OCI-LY7 (cell line): ENCODE data around the gene DDX10. TPM values are rescaled to one million over a fixed set of nuclear protein-coding genes. Genes with fewer than 3 reads are reported as not detected.

Experiments used
- BruUV-seq: library from RNA; stranded (reverse); fragments of 400-500 nt; replicated peaks from 2 replicates; lab custom pipeline; 2021; lab: Mats Ljungman, UMichigan
- CTCF ChIA-PET: fragments of 300-600 bp; sonication (Branson Sonifier 250); formaldehyde crosslinking; loops from one replicate; lab custom pipeline; 2022; ENCODE audit warnings: antibody characterized with exemption; ENCODE audit not compliant: unreplicated experiment; lab: Charles Lee
- POLR2A ChIA-PET: fragments of 300-600 bp; sonication (Branson Sonifier 250); formaldehyde crosslinking; loops from one replicate; lab custom pipeline; 2022; ENCODE audit warnings: antibody characterized with exemption; lab: Charles Lee
- DNase-seq: peaks from one replicate; pipeline ENCODE4 v3.0.0-alpha.2; 2015; ENCODE audit warnings: low spot score
- H2AFZ ChIP-seq: fragments of 200-600 bp; sonication (generic), shearing (Covaris generic); 2 replicates; pipeline ENCODE4 v1.6.1; 2014; ENCODE audit warnings: mild to moderate bottlenecking, antibody characterized with exemption, low read length, moderate library complexity
- H3K27ac ChIP-seq: fragments of 200-600 bp; sonication (generic); 2 replicates; pipeline ENCODE4 v1.5.1; 2014; ENCODE audit warnings: mixed run types, low read depth, mild to moderate bottlenecking, moderate library complexity, low read length, inconsistent platforms; ENCODE audit not compliant: poor library complexity, severe bottlenecking
- H3K36me3 ChIP-seq: fragments of 200-600 bp; sonication (generic); 2 replicates; pipeline ENCODE4 v1.6.1; 2014; ENCODE audit warnings: mild to moderate bottlenecking, antibody characterized with exemption, low read length, moderate library complexity, mixed read lengths; ENCODE audit not compliant: insufficient read depth
- H3K4me1 ChIP-seq: fragments of 200-600 bp; sonication (generic); 2 replicates; pipeline ENCODE4 v1.5.1; 2014; ENCODE audit warnings: mild to moderate bottlenecking, low read length; ENCODE audit not compliant: insufficient read depth, poor library complexity, severe bottlenecking
- H3K4me2 ChIP-seq: fragments of 200-600 bp; sonication (generic); 2 replicates; pipeline ENCODE4 v1.6.1; 2014; ENCODE audit warnings: mild to moderate bottlenecking, low read length
- H3K4me3 ChIP-seq: fragments of 200-600 bp; sonication (generic); 2 replicates; pipeline ENCODE4 v1.5.1; 2014; ENCODE audit warnings: mild to moderate bottlenecking, low read depth, low read length; ENCODE audit not compliant: poor library complexity, severe bottlenecking
- H3K79me2 ChIP-seq: fragments of 200-600 bp; sonication (generic); 2 replicates; pipeline ENCODE4 v1.6.1; 2016; ENCODE audit warnings: low read depth, mild to moderate bottlenecking, low read length, moderate library complexity, mixed read lengths; ENCODE audit not compliant: insufficient read depth
- H3K9me2 ChIP-seq: fragments of 200-600 bp; sonication (generic); 2 replicates; pipeline ENCODE4 v1.6.1; 2016; ENCODE audit warnings: mild to moderate bottlenecking, low read length, mixed read lengths; ENCODE audit not compliant: insufficient read depth
- H3K9me3 ChIP-seq: fragments of 200-600 bp; sonication (generic); 2 replicates; pipeline ENCODE4 v1.6.1; 2014; ENCODE audit warnings: mild to moderate bottlenecking, mixed run types, low read length, mixed read lengths
- H4K20me1 ChIP-seq: fragments of 200-600 bp; sonication (generic); 2 replicates; pipeline ENCODE4 v1.6.1; 2014; ENCODE audit warnings: mild to moderate bottlenecking, antibody characterized with exemption, low read length, moderate library complexity, mixed read lengths; ENCODE audit not compliant: insufficient read depth
- EZH2phosphoT487 ChIP-seq: fragments of 200-600 bp; sonication (generic); IDR thresholded peaks from 2 replicates; pipeline ENCODE4 v1.6.1; 2018; ENCODE audit warnings: low read depth, borderline replicate concordance, mild to moderate bottlenecking, mixed run types, antibody characterized with exemption, low read length, moderate library complexity, mixed read lengths
- intact Hi-C: fragments of 100-400 bp; cut with micrococcal nuclease; formaldehyde crosslinking; loops from one replicate; pipeline ENCODE4 v1.10.0; 2022; ENCODE audit not compliant: unreplicated experiment
- total RNA-seq, 2 experiments: library from RNA; depleted of rRNA in 1 of 2; stranded (reverse); fragments of >200 nt in 1 of 2; shearing (Covaris generic) in 1 of 2; gene quantifications; 2 replicates each; pipeline ENCODE4 v1.2.3, GENCODE V29; 2014 to 2022
- TF ChIP-seq, protein P1 (sequence below): fragments of 200-600 bp; sonication (generic); conservative IDR thresholded peaks from 2 replicates; pipeline ENCODE4 v1.5.1; 2014; ENCODE audit warnings: mild to moderate bottlenecking, antibody characterized with exemption, low read length, moderate library complexity, mixed read lengths

DDX10 gene
- total RNA-seq, 2 experiments from 2014 or later: 46.5 to 48.7 TPM

DNA sequence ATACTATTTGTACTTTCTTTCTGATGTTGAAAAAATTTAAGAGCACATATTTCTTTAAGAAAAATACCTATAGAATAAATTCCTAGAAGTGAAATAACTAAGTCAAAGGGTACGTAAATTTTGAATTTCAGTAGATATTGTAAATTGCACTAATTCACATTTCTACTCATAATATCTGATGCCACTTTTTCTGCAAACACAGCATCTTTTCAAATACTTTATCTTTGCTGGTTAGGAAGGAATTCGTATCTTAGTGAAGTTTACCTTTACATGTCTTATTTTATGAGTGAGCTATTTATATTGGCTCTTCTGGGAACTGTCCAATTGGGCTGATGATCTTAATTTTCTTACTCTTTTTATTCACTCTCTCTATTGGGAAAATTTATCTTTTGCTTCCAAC is 148.2 kb downstream of the DDX10 start:
- H3K27ac ChIP-seq: no peak overlapping the region
- intact Hi-C loops: no loop called here
- BruUV-seq: no TSS peak
- no peaks in the 10 kb centered on the region for H3K79me2 ChIP-seq
- DNase-seq: no peak
- H3K9me3 ChIP-seq: no peaks in the 10 kb centered on the region
- no peak for TF ChIP-seq EZH2phosphoT487
- TF ChIP-seq, protein P1, sequence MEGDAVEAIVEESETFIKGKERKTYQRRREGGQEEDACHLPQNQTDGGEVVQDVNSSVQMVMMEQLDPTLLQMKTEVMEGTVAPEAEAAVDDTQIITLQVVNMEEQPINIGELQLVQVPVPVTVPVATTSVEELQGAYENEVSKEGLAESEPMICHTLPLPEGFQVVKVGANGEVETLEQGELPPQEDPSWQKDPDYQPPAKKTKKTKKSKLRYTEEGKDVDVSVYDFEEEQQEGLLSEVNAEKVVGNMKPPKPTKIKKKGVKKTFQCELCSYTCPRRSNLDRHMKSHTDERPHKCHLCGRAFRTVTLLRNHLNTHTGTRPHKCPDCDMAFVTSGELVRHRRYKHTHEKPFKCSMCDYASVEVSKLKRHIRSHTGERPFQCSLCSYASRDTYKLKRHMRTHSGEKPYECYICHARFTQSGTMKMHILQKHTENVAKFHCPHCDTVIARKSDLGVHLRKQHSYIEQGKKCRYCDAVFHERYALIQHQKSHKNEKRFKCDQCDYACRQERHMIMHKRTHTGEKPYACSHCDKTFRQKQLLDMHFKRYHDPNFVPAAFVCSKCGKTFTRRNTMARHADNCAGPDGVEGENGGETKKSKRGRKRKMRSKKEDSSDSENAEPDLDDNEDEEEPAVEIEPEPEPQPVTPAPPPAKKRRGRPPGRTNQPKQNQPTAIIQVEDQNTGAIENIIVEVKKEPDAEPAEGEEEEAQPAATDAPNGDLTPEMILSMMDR: no peak
- no peak overlapping the region for H3K4me3 ChIP-seq
- peaks cover 6% of the 10 kb centered on the region; the same call in 1 of the 2 replicates for H4K20me1 ChIP-seq
- H3K9me2 ChIP-seq: no peaks in the 10 kb centered on the region
- no peaks in the 10 kb centered on the region for H3K4me1 ChIP-seq
- CTCF ChIA-PET: no interaction called here
- H3K4me2 ChIP-seq: no peak overlapping the region
- H3K36me3 ChIP-seq: no peaks in the 10 kb centered on the region
- POLR2A ChIA-PET: interaction anchor here (0.6 to 1.0 kb wide), 2 partner anchors 86 to 1757 kb away, joined by 3 to 4 read pairs; no protein-coding TSS in a partner anchor
- no peak overlapping the region for H2AFZ ChIP-seq

DNA sequence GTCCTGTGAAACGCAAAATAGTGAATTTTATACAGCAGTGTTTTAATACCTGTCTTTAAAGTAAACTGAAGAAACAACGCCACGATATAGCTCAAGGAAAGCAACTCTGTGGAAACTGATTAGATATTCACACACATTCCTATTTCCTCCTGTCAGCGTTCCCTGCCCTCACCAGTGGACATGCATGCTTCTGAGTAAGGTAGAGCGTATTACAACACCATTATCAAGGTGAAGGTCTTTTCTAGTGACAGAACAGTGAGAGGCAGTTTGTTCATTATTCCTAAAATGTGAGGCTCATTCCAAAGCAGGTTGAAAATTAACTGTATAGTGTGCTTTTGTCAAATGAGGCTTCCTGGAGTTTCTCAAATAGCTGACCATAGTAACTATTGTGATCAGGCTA is 153.1 kb downstream of the DDX10 start:
- ChIA-PET CTCF (no interaction called here), POLR2A (interaction anchor here (0.7 kb wide), 1 partner anchor 1867 kb away, joined by 4 read pairs; no protein-coding TSS in a partner anchor)
- DNase-seq: no peak
- intact Hi-C loops: no loop called here
- no peak overlapping the region for H2AFZ ChIP-seq
- TF ChIP-seq, protein P1: no peak
- TF ChIP-seq EZH2phosphoT487: no peak
- 0 out of 2 replicates have a peak, but pooled peaks cover 6% of the 10 kb centered on the region for H4K20me1 ChIP-seq
- H3K4me3 ChIP-seq: no peak overlapping the region
- no peak overlapping the region for H3K27ac ChIP-seq
- no TSS peak for BruUV-seq
- no peaks in the 10 kb centered on the region for H3K36me3 ChIP-seq
- H3K4me2 ChIP-seq: no peak overlapping the region
- no peaks in the 10 kb centered on the region for H3K9me2 ChIP-seq
- H3K4me1 ChIP-seq: no peaks in the 10 kb centered on the region
- 0 out of 2 replicates have a peak, but pooled peaks cover 3% of the 10 kb centered on the region for H3K79me2 ChIP-seq
- no peaks in the 10 kb centered on the region for H3K9me3 ChIP-seq

DNA sequence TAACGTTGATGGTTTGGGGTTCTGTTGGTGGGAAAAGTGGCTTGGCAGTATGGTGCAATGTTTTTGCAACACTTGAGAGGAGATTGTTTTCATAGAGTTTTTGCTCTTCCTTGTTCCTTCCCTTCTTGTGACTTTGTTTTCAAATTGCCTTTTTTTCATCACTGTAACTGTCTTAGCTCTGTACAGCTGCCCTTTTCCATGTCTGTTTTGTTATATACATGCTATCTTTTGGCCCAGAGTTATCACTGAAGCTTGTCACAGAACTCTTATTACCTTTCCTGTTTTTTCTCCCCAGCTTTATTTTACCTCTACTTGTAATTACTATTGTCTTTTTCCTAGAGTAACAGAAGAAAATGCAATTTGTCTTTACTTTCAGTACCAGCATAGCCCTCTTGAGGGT is 154.1 kb downstream of the DDX10 start:
- CTCF ChIA-PET: no interaction called here
- 0 out of 2 replicates have a peak, but pooled peaks cover 3% of the 10 kb centered on the region for H3K79me2 ChIP-seq
- POLR2A ChIA-PET: no interaction called here

More for the DNA sequence above, 154.1 kb downstream of the DDX10 start:
- no peak overlapping the region for H3K27ac ChIP-seq
- no TSS peak for BruUV-seq
- H3K36me3 ChIP-seq: no peaks in the 10 kb centered on the region
- H2AFZ ChIP-seq: no peak overlapping the region
- no peak overlapping the region for H3K4me2 ChIP-seq
- H4K20me1 ChIP-seq: 0 out of 2 replicates have a peak, but pooled peaks cover 6% of the 10 kb centered on the region
- no peak for DNase-seq
- H3K9me3 ChIP-seq: no peaks in the 10 kb centered on the region
- intact Hi-C loops: no loop called here
- H3K4me1 ChIP-seq: no peaks in the 10 kb centered on the region
- no peaks in the 10 kb centered on the region for H3K9me2 ChIP-seq
- no peak overlapping the region for H3K4me3 ChIP-seq
- TF ChIP-seq, protein P1: no peak
- no peak for TF ChIP-seq EZH2phosphoT487
